ENCODE results near the gene BPIFB4.
"Not testable (repeated sequence)": the region's sequence is repeated elsewhere in the genome, so short reads cannot be mapped to it uniquely, and the experiment has no call there.

Gene BPIFB4

DNA sequence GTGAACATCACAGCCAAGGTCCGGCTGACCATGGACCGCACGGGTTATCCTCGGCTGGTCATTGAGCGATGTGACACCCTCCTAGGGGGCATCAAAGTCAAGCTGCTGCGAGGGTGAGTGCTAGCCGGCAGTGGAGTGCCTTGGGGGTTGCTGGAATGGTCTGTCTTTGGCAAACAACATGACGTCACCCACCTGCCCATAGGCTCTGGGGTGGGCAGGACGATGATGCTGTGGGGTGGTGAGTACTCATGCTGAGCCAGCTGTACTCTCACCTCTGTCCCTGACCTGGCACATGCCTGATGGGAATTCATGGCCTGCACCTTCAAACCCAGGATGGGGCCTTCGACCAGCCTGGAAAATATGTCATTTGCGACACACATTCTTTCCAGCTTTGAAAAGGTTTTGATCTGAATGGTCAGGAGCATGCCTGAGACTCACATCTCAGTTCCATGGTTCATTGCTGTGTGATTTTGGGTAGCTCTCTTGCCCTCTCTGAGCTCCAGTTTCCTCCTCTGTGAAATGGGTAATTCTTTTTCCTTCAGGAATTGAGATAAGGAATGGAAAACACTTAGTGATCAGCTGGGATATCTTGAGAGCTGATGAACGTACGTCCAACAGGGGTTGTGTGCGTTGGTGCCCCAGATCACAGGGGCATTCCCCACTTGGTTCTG is 6.7 kb downstream of the BPIFB4 start:
- DNase-seq (ENCODE audit: low read depth in 2 of 2): no peak

DNA sequence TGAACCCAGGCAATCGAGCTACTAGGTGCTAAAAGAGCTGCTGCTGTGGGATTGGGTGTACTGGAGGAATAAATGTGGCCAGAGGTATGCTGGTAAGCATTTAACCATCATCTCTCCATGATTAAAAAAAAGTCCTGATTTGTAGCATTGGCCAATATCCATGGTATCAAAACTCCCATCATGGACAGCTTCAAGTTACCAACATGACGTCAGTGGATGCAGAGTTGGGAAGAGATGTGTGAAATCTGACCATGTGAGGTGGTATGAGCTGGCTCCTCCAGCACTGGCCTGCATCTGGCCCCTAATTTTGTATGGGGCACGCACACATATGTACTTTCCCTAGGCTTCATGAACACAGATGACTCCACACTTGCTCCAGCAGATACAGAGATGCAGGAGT is 11.7 kb downstream of the BPIFB4 start:
- DNase-seq (ENCODE audit: low read depth in 2 of 2): no peak

DNA sequence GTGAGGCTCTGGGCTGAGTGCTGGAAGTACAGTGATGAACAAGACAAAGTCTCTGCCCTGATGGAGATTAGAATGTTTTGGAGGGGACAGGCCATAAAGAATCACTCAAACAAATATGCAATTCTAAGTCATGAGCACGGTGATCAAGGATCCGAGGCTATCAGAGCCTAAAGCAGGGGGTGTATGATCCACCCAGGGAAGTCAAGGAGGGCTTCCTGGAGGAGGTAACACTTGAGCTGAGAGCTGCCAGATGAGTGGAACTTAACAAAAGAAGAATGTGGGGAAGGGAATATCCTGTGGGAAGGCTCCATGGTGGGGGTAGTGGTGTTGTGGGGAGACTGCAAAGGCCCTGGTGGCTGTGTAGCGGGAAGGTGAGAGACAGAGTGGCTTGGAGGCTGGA is 12.2 kb downstream of the BPIFB4 start:
- no peak for DNase-seq (ENCODE audit: low read depth in 2 of 2)

DNA sequence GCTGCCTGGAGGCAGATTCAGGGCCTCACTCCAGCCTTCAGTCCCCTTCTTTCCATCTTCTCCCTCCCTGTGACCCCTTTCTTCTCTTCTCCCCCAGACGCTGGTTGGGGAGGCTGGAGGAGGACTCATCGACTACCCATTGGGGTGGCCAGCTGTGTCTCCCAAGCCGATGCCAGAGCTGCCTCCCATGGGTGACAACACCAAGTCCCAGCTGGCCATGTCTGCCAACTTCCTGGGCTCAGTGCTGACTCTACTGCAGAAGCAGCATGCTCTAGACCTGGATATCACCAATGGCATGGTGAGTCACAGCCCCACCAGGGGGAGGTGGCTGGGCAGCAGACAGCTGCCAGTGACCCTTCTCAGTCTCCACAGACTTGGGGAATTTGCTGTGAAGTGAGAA is 12.9 kb downstream of the BPIFB4 start:
- no peak for DNase-seq (ENCODE audit: low read depth in 2 of 2)

DNA sequence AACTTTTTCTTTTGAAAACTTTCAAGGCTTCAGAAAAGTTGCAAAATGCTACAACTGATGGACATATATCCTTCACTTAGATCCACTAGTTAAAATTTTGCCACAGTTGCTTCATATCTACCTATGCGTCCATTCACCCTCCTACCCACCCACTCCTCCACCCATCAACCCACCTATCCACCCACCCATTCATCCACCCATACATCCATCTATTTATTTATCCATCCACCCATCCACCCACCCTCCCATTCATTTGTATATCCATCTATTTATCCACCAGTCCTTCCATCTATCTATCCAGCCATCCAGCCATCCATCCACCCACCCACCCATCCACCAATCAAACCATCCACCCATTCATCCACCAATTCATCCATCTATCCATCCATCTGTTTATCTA is 13.6 kb downstream of the BPIFB4 start:
- no peak for DNase-seq (ENCODE audit: low read depth in 2 of 2)

DNA sequence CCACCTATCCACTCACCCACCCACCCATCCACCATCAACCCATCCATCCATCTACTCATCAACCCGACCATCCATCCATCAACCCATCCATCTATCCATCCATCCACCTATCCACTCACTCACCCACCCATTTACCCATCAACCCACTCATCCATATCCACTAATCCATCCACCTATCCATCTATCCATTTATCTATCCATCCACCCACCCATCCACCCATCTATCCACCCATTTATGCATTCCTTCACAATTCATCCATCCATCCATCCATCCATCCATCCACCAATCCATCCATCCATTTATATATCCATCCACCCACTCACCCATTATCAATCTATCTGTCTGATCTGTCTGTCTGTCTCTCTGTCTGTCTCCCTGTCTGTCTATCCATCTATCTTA is 14.1 kb downstream of the BPIFB4 start:
- no peak for DNase-seq (ENCODE audit: low read depth in 2 of 2)

DNA sequence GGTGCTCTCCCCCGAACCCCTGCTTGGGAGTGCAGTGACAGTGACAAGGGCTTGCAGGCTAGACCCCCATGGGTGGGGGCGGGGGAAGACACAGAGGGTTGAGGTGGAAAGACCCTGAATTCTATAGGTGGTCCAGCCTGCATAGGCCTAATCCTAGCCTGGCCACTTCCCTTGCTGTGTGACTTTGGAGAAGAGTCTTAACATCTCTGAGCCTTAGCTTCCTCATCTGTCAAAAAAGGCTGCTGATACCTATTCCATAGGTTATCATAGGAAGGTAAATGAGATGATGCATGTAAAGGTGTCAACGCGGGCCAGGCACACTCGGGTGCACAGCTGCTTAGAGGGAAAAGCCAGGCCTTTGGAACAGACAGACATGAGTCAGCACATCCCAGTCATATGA is 15.8 kb downstream of the BPIFB4 start:
- DNase-seq (ENCODE audit: low read depth in 2 of 2): no peak

DNA sequence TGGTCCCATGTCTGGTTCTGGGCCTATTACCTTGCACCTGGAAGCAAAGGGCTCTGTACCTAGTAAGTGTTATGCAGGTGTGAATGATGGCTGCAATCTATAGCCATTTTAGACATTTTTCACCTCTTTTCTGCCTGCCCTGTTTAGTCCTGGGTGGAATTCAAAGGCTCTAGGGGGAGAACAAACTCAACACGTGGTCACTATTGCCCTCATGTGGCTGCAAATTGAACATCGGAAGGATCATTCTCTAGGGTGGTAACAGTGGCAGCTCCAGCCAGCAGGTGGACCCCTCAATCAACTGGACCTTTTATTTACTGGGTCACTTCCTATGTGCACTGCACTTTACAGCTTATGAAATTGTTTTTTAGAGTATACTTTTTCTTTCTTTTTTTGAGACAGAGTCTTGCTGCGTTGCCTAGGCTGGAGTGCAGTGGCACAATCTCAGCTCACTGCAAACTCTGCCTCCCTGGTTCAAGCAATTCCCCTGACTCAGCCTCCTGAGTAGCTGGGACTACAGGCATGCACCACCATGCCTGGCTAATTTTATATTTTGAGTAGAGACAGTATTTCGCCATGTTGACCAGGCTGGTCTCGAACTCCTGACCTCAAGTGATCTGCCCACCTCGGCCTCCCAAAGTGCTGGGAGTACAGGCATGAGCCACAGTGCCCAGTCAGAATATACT is 16.6 kb downstream of the BPIFB4 start:
- peak in 1 of 2 experiments; percentile 16 for DNase-seq (ENCODE audit: low read depth in 2 of 2)

DNA sequence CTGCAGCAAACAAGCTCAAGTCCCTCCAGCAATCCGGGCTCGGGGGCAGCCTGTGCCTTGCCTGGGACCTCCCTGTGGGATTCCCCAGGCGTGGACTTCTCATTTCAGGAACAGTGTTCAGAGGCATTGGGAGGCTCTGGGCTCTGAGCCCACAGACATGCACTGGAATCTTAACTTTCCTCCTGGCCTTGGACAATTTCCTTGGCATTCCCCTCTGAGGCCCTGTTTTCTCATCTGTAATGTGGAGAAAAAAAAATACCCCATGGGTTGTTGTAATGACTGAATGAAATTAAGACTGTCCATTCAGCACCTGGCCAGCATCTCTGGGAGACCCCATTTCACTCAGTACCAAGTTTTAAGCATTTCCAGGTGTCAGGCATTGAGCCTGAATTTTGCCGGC is 17.6 kb downstream of the BPIFB4 start:
- no peak for DNase-seq (ENCODE audit: low read depth in 2 of 2)

DNA sequence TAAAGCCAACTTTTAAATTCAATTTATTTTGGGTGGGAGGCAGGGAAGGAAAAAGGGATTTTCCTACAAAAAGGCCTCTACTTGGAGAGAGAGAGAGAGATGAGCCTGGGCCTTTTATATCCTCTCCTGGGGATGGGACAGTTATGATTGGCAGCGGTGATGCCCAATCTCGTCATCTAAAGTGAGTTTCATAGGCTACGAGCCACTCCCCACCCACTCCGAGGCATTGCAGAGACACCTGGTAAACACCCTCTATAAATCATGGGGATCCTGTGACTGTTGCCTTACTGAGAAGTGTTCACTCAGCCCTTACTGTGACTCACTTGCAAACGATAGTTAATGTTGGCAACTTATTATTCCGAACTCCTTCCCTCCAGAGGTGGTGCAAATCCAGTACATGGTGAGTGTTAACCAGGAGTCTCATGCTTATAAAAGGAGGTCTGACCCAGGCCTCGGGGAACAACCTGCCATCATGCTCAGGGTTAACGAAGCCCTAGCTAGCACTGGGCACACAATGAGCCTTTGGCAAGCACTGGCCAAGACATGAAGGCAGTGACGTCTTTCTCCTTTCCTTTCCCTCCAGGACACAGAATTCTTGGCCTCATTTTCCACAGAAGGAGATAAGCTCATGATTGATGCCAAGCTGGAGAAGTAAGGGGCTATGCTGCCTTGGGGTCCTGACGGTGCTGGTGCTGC is 20.5 kb downstream of the BPIFB4 start:
- DNase-seq (ENCODE audit: low read depth in 2 of 2): no peak

DNA sequence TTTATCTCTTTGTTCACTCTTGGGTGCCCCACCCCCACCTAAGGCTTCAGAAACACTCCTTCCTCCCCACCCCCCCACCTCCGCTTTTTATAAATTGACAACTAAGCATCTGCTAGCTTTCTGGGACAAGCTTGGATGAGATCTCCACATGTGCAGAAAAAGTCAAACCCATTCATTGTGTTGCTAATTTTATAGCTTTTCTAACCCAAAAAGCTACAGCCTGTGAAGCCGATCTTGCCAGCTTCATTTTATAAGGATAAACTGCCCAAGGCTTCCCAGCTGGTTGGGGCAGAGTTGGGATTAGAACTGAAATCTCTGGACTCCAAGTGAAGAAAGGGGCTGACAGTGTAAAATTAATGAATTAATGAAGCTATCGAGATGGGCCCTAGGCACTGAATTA is 24.1 kb downstream of the BPIFB4 start:
- no peak for DNase-seq (ENCODE audit: low read depth in 2 of 2)

DNA sequence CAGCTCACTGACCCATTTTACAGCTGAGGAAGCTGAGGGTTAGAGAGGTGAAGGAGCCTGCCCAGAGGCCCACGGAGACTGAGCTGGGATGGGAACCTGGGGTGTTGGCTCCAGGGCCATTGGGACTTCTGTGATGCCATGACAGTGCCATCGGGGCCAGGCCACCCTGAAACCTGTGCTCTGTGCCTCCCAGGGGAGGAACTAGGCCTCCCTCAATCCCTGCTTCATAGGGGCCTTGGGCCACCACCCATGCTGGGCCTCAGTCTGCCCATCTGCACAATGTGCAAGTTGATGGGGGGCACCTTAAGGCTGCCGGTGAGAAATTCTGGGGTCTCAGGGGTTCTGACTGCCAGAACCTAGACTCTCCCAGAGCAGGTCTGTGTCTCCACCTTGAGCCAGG is 24.9 kb downstream of the BPIFB4 start:
- no peak for DNase-seq (ENCODE audit: low read depth in 2 of 2)

DNA sequence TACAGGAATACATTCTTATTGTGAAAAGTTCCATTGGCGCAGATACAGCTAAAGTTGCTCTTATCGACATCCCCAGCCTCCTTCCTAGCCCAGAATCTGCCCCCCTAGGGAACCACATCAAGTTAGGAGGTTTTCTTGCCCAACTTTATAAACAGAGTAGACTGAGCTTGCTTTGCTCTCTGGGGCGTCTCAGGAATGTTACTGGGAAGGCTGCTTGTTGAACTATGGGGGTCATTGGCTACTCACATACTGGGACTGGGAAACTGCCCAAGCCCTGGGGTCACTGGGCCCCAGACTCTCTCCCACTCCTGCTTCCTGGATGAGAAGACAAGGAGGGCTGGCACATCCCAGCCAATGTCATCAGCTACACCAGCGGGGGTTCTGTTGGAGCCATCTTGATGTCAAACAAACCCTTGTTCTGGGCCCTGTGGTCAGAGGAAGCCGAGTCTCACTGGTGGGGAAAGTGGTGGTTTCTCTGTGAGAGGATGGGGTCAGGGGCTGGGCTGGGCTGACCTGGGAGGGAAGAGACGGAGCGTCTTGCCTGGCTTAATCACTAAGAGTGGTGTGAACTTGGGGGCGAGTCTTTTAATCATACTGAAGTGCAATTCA is 26.0 kb downstream of the BPIFB4 start:
- DNase-seq (ENCODE audit: low read depth in 2 of 2): no peak

DNA sequence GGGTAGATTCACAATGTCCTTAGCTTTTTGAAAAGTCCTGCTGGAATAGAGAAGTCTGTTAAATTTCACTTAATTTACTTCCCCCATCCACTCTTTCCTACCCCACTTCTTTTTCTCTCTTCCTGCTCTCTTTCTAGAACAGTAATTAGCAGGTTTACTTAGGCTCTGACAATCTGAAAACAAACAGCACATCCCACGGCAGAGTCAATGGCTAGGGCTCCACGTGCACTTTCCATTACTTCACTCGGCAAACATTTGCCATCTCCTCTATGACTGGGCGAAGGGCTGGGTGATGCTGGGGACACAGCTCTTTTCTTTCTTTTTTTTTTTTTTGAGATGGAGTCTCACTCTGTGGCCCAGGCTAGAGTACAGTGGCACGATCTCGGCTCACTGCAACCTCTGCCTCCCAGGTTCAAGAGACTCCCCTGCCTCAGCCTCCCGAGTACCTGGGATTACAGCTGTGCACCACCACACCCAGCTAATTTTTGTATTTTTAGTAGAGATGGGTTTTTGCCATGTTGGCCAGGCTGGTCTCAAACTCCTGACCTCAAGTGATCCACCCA is 26.7 kb downstream of the BPIFB4 start:
- DNase-seq (ENCODE audit: low read depth in 2 of 2): not testable (repeated sequence)

DNA sequence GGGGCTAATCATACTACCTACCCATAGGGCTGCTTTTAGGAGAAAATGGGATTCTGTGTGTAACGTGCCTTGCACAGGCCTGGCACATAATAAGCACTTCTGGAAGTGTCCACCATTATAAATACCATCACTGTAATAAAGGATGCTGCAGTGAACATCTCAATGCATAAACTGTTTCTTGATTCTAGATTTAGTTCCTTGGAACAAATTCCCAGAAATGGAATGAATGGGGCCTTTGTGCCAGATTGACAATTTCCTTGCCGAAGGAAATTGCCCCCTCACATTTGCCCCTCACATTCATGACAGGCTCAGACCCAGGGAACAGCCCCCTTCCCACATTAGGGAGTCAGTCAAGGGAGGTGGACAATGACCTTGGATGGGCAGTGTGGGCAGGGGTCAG is 29.2 kb downstream of the BPIFB4 start:
- no peak for DNase-seq (ENCODE audit: low read depth in 2 of 2)

DNA sequence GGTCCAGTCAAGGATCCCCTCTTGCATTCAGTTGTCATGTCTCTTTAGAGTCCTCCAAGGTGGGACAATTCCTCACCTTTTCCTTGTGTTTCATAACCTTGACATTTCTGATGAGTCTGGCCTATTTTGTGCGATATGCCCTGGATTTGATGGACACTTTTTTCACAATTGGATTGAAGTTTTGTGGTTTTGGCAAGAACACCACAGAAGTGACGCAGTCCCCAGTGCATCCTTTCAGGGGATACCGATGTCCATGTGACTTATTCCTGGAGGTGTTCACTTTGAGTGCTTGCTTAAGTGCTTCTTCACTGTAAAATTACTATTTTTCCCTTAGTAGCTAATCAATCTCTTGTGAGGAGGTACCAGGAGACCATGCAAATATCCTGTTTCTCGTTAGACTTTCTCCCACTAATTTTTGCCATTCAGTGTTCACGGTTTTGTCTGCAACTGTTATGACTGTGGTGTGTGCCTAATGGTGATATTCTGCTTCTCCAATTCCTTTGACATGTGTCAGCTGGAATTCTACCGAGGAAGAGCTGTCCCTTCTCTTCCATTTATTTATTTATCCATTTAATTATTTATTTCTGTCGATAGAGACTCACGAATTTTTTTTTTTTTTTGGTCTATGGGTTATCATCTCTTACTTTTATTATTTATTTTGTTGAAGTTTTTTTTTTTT is 30.8 kb downstream of the BPIFB4 start:
- DNase-seq (ENCODE audit: low read depth in 2 of 2): no peak

DNA sequence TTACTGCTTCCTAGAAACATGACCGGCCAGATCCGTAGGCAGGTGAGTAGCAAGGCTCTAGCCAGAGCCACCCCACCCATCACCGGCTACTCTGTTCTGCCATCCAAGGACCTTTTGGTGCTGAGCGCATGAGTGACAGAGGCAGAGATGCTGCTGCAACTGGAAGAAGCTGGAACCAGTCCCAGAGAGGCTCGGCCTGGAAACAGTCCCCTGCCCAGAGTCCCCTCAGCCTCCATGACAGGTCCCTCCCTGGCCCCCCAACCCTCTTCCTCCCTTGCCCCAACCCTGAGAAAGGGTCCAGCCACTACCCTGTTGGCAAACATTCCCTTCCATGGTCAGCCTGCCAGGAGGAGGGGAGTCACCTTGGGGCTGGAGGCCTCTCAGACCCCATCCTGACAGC is 31.9 kb downstream of the BPIFB4 start:
- DNase-seq (ENCODE audit: low read depth in 2 of 2): no peak

DNA sequence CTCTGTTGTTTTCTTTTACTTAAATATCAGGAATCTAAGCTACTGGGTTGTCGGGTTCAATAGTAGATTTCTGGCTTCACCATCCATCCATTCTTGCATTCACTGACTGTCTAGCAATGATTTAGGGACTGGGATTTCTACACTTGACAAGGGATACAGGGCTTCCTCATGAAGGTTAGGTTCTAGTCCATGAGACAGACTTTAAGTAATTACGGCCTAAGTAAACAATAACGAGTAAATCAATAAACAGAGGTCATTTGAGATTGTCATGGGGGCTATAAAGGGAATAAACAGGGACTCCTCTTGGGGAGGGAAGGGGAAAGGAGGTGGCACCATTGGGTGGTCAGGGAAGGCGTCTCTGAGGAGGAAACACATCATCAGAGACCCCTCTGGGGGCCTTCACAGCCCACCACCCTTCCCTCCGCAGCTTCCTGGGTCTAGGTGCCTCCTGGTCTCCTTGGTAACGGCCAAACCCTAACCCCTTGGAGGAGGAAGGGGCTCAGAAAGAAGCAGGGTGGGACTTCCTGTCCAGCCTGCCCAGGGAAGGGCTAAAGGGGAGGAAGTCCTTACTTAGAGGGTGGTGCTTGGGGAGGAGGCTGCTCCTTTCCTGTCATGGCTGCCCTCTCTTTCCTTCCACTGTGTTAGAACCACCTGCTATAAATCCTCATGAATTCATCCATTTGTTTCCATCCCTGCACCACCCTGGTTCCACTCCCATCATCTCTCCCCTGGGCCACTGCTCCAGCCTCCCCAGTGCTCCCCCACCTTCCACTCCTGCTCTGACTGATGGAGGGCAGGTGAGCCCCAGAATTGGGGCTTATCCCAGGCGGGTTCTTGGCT is 33.3 kb downstream of the BPIFB4 start:
- no peak for DNase-seq (ENCODE audit: low read depth in 2 of 2)

DNA sequence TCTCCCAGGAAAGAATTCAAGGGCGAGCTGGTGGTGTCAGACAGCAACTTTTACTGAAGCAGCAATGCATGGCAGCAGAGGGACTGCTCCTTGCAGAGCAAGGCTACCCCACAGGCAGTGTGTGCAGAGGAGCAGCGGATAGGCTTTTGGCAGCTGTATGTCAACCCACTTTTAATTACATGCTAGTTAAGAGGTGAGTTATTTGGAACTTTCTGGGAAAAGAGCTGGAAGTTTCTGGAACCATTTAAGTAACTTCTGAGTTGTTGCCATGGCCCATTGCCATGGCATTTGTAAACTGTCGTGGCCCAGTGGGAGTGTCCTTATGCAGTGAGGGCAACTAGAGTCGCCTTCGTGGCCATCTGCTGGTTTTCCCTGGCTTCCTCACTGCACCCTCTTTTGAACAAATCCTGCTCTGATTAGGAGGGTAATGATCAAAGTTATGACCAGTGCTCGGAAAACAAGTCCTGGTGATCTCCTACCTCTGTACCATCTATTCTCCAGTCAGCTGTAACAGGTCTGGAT is 34.0 kb downstream of the BPIFB4 start:
- no peak for DNase-seq (ENCODE audit: low read depth in 2 of 2)

DNA sequence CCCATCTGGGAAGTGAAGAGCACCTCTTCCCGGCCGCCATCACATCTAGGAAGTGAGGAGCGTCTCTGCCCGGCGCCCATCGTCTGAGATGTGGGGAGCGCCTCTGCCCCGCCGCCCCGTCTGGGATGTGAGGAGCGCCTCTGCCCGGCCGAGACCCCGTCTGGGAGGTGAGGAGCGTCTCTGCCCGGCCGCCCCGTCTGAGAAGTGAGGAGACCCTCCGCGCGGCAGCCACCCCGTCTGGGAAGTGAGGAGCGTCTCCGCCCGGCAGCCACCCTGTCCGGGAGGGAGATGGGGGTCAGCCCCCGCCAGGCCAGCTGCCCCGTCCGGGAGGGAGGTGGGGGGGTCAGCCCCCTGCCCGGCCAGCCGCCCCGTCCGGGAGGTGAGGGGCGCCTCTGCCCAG is 36.1 kb downstream of the BPIFB4 start:
- not testable (repeated sequence) for DNase-seq (ENCODE audit: low read depth in 2 of 2)

Data from stimulated activated CD4-positive, alpha-beta T cell treated with anti-CD3 and anti-CD28 coated beads, Interleukin-12 subunit alpha, Interleukin-12 subunit beta, amount 100 ng/mL, for 24 hours (primary cell).